ENCODE data around the gene IFITM2. TPM values are rescaled to one million over a fixed set of nuclear protein-coding genes. Genes with fewer than 3 reads are reported as not detected.
A peak's percentile ranks its signal among the peaks of the same experiment; 100 is the strongest.

Gene IFITM2
- total and polyA plus RNA-seq, 4 donors = 8.5 to 1,441 (median 404) TPM

DNA sequence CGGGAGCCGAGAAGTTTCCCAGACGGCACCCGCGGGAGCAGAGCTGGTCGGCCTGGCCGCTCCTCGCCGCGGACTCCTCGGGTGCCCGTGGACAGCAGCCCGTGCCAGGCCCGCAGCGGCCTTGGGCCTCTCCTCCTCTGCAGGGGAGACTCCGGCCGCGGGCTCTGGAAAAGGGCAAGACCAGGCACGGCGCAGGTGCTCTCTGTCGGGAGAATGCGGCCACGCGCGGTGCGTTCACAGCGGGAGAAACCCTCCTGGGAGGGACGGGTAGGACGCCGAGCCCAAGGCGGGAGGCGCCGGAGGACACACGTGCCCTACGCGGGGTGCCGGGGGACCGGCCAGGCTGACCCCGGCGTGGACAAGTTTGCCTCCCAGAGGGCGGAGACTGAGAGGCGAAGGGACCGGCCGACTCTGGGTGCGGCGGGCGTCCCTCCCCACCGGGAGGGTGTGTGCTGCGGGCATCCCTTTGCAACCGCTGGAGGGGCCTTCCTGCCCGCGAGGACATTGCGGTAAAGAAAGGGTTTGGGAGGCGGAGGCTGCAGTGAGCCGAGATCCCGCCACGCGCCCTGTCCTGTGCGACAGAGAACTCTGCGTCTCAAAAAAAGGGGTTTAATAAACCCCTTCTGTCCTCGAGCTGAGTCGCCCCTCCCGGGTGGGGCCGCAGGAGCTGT lies 8.6 kb downstream of the IFITM2 start:
- Histone ChIP-seq H3K27me3 (ENCODE audit: control insufficient read depth in 4 of 4, insufficient read depth in 4 of 4, low read length in 3 of 4) (no peaks in the 10 kb centered on the region), H3K4me1 (ENCODE audit: control insufficient read depth in 4 of 4, insufficient read depth in 4 of 4, low read length in 3 of 4) (peaks cover 0 to 44% (median 19%) of the 10 kb centered on the region in 4 donors), H3K36me3 (ENCODE audit: control insufficient read depth in 4 of 4, insufficient read depth in 3 of 4, low read depth in 1 of 4, low read length in 3 of 4) (no peaks in the 10 kb centered on the region), H3K27ac (ENCODE audit: low read depth in 1 of 2, low read length in 2 of 2) (peak overlapping the region; percentile 81 to 92), H3K9ac (ENCODE audit: low read depth in 1 of 2, low read length in 2 of 2) (peak overlapping the region; percentile 10 to 81), H3K4me3 (ENCODE audit: low read depth in 1 of 3, low read length in 3 of 3) (peak overlapping the region; percentile 48 to 61 (median 59)), H3K9me3 (ENCODE audit: control insufficient read depth in 4 of 4, low read length in 3 of 4) (no peaks in the 10 kb centered on the region)
- WGBS = 23% methylated on average over 64 of the region's 64 CpGs
- no peak for DNase-seq (ENCODE audit: low spot score)
- TF ChIP-seq RXRA (IDR thresholded peaks at IDR 0.05) (peak in 1 of 2 donors; percentile 73), YY1 (IDR thresholded peaks at IDR 0.05) (no peak), GABPA (IDR thresholded peaks at IDR 0.05 in 1 of 2, conservative IDR thresholded peaks at IDR 0.05 in 1 of 2) (no peak), HNF4A (conservative IDR thresholded peaks at IDR 0.05) (peak in 1 of 2 donors; percentile 20), EGR1 (IDR thresholded peaks at IDR 0.05; ENCODE audit: low read depth in 2 of 2) (no peak), SP1 (IDR thresholded peaks at IDR 0.05) (peak; percentile 64), TAF1 (conservative IDR thresholded peaks at IDR 0.05) (peak; percentile 56), FOXA1 (IDR thresholded peaks at IDR 0.05) (no peak), FOXA2 (IDR thresholded peaks at IDR 0.05) (no peak), ZBTB33 (IDR thresholded peaks at IDR 0.05) (no peak), ATF3 (IDR thresholded peaks at IDR 0.05) (no peak), MAX (IDR thresholded peaks at IDR 0.05) (no peak), HNF4G (IDR thresholded peaks at IDR 0.05) (no peak), JUND (IDR thresholded peaks at IDR 0.05) (no peak), NR2F2 (IDR thresholded peaks at IDR 0.05) (no peak), RAD21 (IDR thresholded peaks at IDR 0.05) (peak in 1 of 2 donors; percentile 44)
- TF ChIP-seq, protein P1, sequence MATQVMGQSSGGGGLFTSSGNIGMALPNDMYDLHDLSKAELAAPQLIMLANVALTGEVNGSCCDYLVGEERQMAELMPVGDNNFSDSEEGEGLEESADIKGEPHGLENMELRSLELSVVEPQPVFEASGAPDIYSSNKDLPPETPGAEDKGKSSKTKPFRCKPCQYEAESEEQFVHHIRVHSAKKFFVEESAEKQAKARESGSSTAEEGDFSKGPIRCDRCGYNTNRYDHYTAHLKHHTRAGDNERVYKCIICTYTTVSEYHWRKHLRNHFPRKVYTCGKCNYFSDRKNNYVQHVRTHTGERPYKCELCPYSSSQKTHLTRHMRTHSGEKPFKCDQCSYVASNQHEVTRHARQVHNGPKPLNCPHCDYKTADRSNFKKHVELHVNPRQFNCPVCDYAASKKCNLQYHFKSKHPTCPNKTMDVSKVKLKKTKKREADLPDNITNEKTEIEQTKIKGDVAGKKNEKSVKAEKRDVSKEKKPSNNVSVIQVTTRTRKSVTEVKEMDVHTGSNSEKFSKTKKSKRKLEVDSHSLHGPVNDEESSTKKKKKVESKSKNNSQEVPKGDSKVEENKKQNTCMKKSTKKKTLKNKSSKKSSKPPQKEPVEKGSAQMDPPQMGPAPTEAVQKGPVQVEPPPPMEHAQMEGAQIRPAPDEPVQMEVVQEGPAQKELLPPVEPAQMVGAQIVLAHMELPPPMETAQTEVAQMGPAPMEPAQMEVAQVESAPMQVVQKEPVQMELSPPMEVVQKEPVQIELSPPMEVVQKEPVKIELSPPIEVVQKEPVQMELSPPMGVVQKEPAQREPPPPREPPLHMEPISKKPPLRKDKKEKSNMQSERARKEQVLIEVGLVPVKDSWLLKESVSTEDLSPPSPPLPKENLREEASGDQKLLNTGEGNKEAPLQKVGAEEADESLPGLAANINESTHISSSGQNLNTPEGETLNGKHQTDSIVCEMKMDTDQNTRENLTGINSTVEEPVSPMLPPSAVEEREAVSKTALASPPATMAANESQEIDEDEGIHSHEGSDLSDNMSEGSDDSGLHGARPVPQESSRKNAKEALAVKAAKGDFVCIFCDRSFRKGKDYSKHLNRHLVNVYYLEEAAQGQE (IDR thresholded peaks at IDR 0.05) = no peak
- TF ChIP-seq, protein P2, sequence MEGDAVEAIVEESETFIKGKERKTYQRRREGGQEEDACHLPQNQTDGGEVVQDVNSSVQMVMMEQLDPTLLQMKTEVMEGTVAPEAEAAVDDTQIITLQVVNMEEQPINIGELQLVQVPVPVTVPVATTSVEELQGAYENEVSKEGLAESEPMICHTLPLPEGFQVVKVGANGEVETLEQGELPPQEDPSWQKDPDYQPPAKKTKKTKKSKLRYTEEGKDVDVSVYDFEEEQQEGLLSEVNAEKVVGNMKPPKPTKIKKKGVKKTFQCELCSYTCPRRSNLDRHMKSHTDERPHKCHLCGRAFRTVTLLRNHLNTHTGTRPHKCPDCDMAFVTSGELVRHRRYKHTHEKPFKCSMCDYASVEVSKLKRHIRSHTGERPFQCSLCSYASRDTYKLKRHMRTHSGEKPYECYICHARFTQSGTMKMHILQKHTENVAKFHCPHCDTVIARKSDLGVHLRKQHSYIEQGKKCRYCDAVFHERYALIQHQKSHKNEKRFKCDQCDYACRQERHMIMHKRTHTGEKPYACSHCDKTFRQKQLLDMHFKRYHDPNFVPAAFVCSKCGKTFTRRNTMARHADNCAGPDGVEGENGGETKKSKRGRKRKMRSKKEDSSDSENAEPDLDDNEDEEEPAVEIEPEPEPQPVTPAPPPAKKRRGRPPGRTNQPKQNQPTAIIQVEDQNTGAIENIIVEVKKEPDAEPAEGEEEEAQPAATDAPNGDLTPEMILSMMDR (IDR thresholded peaks at IDR 0.05; ENCODE audit: low read depth, low read length, missing input control) = no peak

All from liver (tissue), 9 donors.